OCI-LY1 (cell line): ENCODE measurements around the gene THTPA.

Experiments
- CTCF ChIP-seq: fragments of 200-600 bp; sonication (generic), shearing (Covaris generic); IDR thresholded peaks from 2 replicates; pipeline ENCODE4 v1.5.1; 2017; ENCODE audit warnings: mild to moderate bottlenecking, antibody characterized with exemption, low read length, moderate library complexity, mixed read lengths
- EZH2 ChIP-seq: fragments of 200-600 bp; sonication (generic), shearing (Covaris generic); IDR thresholded peaks from 2 replicates; pipeline ENCODE4 v1.8.0; 2017; ENCODE audit warnings: borderline replicate concordance, mixed run types, mild to moderate bottlenecking, antibody characterized with exemption, low read length, moderate library complexity, mixed read lengths

GRCh38 chr14:23590198-23590597, 34.1 kb downstream of the THTPA start:
- TF ChIP-seq CTCF (no peak), EZH2 (no peak)
